ENCODE results near the gene CEACAM4.

DNA sequence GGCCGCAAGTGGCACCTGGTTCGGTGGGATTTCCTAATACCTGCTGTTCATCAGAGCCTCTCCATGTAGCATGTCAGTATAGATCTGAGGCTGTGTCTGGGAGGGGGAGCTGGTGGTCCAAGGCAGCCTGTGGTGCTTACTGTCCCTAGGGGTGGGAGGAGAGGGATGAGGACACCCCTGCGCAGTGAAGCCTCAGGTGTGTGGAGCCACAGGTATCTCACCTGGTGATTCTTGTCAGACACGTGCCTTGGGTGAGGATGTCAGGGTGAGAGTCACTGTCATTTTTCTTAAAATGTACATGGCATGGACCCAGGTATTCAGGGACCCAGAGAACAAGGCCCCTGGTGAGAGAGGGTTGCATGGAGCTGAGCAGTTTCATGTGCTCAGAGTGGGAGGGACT, 11.7 kb downstream of the CEACAM4 start:
- no peak for TF ChIP-seq EZH2 (IDR thresholded peaks at IDR 0.05; ENCODE audit: low read length, missing control alignments)
- TF ChIP-seq, protein P1, sequence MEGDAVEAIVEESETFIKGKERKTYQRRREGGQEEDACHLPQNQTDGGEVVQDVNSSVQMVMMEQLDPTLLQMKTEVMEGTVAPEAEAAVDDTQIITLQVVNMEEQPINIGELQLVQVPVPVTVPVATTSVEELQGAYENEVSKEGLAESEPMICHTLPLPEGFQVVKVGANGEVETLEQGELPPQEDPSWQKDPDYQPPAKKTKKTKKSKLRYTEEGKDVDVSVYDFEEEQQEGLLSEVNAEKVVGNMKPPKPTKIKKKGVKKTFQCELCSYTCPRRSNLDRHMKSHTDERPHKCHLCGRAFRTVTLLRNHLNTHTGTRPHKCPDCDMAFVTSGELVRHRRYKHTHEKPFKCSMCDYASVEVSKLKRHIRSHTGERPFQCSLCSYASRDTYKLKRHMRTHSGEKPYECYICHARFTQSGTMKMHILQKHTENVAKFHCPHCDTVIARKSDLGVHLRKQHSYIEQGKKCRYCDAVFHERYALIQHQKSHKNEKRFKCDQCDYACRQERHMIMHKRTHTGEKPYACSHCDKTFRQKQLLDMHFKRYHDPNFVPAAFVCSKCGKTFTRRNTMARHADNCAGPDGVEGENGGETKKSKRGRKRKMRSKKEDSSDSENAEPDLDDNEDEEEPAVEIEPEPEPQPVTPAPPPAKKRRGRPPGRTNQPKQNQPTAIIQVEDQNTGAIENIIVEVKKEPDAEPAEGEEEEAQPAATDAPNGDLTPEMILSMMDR (conservative IDR thresholded peaks at IDR 0.05 in 1 of 2, IDR thresholded peaks at IDR 0.05 in 1 of 2; ENCODE audit: low read depth in 1 of 2, low read length in 2 of 2) = no peak
